Activated CD4-positive, alpha-beta T cell treated with anti-CD3 and anti-CD28 coated beads for 24 hours (primary cell): ENCODE results near the gene HCLS1.
"Not testable (repeated sequence)": the region's sequence is repeated elsewhere in the genome, so short reads cannot be mapped to it uniquely, and the experiment has no call there.

ENCODE experiments used
- DNase-seq, 2 donors: peaks; one replicate each; pipeline ENCODE4 v3.0.0-alpha.2; 2020; ENCODE audit warnings: low read depth in 2 of 2

Gene HCLS1

DNA sequence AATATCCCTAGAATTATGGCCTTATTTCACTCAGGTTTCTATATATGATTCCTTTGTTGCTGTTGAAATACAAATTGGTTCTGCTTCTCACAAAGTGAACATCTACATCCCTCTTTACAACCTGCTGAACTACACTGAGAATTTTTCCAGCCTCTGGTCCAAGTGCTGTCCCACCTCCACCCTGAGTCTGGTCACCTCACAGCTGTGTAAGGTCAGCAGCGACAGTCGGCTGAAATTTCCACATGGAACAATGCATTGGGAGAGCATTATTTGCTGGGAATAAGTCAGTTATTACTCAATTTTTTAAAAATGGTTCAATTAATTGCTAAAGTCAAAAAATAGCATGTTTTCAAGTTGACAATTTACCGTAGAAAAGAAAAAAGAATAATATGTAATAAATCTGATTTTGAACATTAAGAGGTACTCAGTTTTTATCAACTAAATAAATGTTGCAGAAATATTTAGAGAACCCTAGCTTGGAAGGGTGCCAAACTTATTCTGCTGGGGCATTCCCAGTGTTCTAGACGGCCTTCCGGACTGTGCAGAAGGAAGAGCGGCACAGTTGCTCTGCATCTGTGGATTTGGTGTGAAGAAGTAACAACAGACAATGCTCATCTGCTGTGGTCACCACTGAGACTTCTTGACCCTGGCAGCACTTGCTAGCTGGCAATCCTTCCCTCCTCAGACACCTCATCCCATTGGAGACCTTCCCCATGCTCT is 1.8 kb downstream of the HCLS1 start:
- no peak for DNase-seq

DNA sequence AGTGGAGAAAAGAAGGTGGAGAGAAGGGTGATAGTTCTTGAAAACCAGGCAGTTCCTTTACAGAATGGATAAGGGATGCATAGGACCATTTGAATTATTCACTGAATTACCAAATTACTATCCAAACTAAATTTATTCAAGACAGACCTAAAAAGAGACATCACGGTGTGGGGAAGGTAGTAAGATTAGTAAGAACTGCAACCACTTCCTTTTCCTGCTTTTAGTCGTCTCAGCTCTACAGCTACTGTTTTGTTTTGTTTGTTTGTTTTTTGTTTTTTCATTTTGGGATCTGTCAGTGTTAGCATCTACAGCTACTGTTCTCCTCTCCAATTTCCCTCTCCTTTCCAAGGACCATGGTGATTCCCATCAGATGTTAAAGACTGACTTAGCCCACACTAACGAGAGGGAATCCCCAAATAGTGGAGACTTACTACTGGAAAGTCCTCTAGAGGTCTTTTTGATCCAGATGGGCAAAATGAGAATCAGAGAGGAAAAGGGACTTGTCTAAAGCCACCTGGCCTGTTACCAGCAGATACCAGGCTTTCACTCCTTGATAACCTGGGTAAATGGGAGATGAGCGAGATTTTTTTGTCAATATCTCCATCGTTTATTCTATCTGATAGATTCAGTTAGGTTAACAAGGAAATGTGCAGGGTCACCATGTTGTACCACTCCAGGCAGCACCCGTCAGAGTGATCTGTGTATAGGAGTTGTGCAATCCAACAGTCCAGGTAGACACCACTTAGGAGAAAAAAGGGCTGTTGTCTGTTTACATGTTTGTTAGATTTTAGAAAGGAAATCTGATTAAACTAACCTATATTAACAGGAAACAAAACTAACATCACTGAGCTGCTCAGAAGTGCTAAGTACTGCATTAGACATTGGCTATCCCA is 6.0 kb downstream of the HCLS1 start:
- DNase-seq = no peak

DNA sequence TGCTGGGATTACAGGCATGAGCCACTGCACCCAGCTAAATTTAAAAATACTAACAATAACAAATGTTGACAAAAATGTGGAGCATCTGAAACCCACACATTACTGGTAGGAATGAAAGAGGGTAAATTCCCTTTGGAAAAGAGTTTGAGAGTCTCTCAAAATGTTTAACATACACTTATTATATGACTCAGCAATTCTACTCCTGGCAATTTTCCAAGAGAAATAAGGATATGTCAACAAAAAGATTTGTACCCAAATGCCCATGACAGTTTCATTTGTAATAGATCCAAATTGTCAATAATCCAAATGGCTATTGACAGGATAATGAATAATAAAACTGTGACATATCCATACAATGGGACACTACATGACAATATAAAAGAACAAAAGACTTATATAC is 9.0 kb downstream of the HCLS1 start:
- DNase-seq = no peak

DNA sequence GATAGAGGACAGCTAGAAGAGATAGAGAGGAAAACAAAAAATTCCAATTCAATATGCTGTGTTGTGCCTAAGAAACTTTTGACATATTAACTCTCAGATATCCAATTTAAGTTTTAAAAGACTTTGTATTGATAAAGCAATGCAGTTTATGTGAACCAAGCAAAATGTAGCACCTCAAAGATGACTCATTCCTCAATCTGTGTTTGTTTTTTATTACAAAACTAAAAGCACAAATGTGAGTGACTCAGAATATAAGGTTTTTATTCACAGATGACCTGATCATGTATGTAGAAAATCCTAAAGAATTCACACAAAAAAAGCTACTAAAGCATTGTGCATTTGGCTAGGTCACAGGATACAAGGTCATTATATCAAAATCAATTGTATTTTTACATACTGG is 11.1 kb downstream of the HCLS1 start:
- no peak for DNase-seq

DNA sequence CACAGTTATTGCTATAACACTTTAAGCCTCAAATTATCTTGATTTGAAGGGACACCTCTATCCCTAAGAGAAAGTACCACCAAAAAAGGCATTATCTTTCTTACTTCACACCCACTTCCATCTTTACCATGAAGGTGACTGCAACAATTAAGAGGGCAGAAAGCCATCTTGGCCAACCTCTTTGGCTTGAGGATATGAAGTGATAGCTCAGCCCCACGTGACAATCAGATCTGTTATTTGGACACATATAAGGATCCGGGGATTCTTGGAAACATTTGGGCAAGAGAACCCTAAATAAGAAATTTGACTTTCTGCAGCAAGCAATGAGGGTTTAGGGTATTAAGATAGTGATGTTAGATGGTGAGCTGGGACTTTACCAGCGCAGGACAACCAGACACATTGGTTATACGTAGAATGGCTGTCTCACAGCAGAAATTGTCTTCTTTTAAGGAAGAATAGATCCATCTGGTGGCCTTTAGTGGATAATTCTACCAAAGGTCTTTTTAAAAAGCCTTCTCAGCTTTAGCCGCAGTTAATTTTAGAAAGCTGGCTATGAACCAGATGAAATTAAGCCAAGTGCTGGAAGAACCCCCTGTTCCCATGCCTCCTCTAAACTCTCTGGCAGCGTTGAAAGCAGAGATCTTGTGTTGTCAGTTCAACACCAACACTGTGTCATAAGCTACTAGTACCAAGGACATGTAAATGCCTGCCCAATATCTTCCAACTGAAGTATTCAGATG is 12.3 kb downstream of the HCLS1 start:
- no peak for DNase-seq

DNA sequence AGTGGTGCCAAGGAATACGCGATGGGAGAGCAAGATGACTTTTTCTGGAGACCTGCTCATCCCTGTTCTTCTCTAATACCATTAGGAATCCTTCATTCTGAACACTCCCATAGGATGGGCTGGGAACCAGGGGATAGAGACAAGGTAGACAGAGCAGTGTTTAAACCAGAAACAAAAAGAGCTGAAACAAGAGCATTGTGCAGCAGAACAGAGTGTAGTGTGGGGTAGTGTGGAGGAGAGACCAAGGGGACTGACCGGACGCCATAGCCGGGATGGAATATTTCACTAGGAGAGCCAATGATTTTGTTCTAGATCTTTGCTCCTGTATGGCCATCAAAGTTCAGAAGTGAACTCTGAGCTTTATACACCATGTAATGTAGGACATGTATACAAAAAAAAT is 15.6 kb downstream of the HCLS1 start:
- no peak for DNase-seq

DNA sequence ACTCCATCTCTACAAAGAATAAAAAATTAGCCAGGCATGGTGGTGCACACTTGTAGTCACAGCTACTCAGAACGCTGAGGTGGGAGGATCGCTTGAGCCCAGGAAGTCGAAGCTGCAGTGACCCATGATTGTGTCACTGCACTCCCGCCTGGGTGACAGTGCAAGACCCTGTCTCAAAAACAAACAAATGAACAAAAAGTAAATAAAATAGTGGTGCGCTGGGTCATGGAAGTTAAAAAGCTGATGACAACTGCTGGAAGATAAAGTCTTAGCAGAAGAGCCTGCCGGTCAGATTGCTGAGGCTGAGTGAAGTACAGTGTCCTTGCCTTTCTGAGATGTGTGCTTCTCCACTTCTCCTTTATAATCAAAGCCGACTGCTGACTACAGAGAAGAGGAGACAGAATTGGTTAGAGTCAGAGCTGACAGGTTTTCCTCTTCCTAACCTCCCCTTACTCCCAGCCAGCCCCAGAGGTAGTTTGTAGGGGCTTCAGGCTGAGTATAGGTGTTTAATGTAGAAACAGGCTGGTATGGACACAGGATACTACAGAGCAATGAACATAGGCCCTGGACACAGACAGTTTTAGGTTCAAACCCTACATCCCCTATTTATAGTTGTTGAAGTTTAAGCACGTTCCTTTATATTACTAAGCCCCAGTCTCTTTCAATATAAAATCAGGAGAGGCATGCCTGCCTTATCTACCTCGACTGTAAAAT is 17.9 kb downstream of the HCLS1 start:
- DNase-seq = no peak

DNA sequence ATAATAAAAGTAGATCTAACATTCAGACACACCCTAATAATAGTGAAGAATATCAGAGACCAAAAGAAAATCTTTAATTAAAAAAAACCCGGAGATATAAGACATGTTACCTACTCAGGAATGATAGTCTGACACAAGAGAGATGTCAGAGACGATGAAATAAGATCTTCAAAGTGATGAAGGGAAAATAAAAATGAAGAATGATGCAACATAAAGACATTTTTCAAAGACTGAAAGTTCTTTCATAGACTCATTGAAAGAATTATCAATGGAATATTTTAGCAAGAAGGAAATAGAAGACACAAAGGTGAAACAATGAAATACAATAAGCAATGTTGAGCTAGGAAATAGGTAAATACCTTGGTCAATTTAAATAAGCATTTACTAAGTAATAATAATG is 19.6 kb downstream of the HCLS1 start:
- no peak for DNase-seq

DNA sequence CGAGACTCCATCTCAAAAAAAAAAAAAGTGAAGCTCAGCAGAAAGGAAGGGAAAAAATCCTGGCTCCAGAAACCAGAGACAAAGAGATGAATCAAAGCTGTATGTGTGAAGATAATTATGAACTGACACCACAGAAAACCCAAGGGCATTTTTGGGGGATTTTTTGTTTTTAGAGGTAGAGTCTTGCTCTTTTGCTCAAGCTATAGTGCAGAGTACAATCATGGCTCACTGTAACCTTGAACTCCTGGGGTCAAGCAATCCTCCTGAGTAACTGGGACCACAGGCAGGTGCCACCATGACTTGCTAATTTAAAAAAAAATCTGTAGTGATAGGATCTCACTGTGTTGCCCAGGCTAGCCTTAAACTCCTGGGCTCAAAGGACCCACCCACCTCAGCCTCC is 22.8 kb downstream of the HCLS1 start:
- DNase-seq = no peak

DNA sequence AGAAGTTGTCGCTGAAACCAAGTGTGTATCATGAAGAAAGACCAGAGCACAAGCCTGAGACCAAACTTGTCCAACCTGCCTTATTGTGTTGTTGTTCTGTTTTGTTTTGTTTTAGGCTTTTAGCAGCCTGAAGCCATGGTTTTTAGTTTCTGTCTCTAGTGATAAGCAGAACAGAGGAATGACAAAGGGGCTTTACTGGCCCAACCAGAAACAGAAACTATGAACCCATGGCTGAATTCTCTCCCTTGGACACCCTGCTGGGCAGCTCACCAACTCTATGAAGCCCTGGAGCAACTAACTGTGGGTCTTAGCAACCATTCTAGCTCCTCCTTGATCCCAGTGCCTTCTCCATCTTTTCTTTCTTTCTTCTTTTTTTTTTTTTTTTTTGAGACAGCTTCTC is 30.3 kb downstream of the HCLS1 start:
- DNase-seq = no peak

DNA sequence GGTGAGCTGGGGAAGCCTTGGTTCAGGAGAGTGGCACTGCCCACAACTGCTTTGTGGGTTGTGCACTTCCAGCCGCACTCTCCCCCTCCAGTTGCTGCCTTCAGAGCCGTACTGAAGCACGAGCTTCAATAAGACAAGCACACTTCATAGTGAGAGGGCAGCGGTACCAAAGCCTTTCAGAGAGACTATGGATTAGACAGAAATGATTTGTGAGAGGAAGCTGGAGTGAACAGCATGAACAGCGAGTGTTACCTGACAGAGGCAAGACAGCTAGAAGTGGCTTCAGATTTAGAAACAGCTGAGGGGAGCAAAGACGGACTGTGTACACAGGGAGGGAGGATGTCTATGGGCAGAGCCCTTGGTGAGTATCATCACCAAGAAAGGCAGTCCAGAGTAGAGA is 31.1 kb downstream of the HCLS1 start:
- no peak for DNase-seq

DNA sequence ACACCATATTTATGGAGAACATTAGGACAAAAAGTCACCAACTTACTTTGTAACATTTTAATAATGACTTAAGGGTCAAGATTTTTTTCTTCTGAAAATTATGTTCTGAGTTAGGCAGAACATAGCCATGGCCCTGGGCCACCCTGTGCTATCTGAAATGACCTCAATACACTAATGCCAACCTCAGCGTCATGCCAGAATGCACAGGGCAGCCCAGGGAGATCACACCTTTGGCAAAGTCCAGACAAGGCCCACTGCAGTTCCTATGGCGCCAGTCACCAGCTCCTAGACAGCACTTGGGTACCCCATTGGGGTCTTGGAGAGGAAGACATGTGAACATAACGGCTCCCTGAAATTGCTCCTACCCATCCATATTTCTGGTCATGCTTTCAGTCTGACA is 33.1 kb downstream of the HCLS1 start:
- DNase-seq = no peak

DNA sequence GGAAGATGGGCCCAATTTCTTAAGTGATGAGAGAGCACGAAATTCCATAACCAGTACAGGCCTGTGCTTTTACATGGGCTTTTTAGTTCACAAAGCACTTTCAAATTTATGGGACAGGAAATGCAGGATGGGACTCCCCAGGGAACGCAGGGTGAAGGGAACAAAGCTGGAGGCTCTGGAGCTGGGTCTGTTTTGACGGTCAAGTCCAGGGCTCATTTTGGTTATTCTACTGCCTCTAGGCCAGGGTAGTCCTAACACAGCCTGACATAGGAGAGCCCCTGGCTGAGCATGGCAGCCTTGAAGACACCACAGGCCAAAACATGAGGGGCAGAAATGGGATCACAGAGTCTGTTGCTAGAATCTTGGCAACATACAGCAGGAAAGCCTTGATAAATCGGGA is 33.5 kb downstream of the HCLS1 start:
- DNase-seq = no peak

DNA sequence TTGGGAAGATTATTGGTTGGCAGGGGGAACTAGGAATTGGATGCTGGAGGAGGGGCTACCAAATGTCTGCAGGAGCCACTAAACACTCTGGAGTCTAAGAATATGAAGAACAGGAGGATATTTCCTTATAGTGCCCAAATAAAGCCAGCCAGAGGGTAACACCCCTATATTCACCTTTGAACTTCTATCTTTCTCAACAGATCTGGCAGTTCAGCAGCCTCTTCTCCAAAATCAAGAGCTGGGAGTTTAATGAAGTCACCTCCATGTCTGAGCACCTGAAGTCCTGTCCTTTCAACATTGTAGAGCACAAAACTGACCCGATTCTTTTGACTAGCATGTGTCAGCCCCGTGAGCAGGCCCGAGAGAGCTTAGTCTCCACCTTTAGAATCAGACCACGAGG is 34.2 kb downstream of the HCLS1 start:
- DNase-seq = no peak

DNA sequence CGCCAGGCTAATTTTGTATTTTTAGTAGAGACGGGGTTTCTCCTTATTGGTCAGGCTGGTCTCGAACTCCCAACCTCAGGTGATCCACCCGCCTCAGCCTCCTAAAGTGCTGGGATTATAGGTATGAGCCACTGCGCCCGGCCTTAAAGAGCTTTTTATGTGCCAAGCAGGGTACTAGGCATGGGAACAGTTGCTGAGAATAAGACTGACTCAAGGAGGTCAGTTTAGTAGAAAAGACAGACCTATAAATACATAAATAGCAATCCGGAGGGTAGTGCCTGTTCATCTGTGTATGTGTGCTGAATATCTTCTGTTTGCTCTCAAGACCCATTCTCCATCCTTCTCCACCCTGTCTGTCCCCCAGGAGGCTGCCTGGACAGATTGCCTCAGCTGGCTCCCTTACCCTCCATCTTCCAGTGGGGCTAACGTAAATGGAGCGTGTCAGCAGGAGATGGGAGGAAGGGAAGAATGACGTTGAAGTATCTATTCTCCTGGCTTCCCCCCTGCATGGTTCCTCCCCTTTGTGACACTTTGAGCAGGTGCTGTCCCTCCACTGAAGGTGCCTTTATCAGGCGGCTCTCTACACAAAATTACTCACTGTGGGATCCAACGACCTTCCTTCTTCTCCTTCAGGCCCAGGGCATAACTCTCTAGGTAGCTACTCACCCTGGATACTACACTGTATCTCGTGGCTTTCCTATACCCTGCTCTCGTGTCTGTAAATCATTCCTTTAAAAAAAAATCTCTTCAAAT is 36.4 kb downstream of the HCLS1 start:
- no peak for DNase-seq

DNA sequence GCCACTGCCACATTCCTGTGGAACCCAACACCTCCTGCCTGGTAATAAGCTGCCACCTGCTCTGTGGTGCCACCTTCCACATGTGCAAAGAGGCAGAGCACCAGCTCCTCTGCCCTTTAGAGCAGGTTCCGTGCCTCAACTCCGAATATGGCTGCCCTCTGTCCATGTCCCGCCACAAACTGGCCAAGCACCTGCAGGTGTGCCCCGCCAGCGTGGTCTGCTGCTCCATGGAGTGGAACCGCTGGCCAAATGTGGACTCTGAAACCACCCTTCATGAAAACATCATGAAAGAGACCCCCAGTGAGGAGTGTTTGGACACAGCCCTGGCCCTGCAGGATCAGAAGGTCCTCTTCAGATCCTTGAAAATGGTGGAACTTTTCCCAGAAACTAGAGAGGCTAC is 39.2 kb downstream of the HCLS1 start:
- DNase-seq = no peak

DNA sequence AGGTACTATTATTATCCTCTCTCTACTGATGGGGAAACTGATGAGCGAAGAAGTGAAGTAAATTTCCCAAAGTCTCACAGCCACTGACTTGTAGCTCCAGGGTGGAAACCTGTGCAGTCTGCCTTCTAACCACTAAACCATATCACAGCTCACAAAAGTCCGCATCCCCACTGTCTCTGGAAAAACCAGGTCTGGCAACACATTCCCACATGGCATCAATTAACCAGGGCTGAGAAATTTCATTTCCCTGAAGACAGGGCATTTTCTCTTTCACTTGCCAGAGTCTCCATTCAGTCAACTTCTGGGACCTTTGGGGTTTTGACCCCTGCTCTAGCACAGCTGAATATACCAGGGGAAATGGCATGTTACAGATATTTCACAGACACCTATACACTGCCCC is 41.0 kb downstream of the HCLS1 start:
- DNase-seq = no peak

DNA sequence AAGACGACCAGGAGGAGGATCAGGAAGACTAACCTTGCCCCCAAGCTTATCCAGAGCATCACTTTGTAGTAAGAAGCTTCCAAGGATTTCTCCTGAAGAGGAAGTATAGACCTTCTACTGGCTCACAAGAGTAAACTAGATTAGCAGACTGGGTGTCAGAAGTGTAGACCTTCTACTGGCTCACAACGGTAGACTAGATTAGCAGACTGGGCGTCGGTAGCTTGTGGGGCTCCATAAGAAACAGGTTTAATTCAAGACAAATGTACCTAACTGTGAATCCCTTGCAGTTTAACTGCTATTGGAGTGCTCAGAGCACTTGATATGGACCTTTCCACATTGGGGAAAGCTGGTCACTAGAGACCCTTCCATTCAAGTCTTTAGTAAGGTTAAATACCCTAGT is 54.6 kb downstream of the HCLS1 start:
- DNase-seq = no peak

DNA sequence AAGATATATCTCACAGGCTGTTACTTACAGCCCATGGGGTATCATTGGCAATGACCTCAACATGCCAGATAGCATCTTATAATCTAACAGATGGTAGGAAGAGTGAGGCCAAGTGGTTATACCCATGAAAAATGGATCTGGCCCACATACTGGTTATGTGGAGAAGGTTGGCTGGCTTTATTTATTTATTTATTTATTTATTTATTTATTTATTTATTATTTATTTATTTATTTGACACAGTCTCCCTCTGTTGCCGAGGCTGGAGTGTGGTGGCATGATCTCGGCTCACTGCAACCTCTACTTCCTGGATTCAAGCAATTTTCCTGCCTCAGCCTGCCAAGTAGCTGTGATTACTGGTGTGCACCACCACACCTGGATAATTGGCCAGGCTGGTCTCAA is 55.9 kb downstream of the HCLS1 start:
- no peak for DNase-seq

DNA sequence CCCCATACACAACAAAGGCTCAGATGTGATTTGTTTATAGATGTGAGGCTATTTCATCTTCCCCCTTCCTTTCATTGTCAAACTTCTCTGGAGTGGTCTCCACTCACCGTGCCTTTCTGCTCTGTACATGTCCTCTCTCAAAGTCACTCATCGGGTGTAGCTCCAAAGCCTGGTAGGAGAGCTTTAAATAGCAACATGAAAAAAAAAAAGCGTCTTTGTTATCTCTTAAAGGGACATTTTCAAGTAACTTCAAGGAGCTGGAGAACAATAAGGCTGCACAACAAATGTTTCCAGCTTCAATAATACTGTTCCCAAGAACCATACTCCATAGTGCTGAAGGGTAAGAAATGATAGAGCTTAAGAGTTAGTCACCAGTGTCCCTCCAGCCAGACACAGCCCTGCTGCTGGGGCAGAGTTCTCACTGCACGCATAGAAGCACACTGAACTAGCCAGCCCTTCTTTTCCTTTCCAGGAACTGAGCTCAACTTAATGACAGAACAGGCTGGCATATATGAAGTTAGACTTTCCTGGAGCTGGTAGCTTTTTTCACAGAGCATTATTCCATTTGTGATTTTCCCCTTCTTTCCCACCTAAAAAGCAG is 59.4 kb downstream of the HCLS1 start:
- DNase-seq = no peak

DNA sequence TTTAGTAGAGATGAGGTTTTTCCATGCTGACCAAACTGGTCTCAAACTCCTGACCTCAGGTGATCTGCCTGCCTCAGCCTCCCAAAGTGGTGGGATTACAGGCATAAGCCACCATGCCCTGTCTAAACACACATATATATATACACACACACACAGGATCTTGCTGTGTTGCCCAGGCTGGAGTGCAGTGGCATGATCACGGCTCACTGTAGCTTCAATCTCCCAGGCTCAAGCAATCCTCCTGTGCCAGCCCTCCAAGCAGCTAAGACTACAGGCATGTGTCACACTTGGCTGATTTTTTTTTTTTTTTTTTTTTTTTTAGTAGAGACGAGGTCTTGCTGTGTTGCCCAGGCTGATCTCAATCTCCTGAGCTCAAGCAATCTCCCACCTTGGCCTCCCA is 60.8 kb downstream of the HCLS1 start:
- not testable (repeated sequence) for DNase-seq
